Esophagus muscularis mucosa (tissue), 4 donors: ENCODE data around the gene SLC16A14. TPM values are rescaled to one million over a fixed set of nuclear protein-coding genes. Genes with fewer than 3 reads are reported as not detected.

Experiments
- DNase-seq: peaks from one replicate; pipeline ENCODE4 v3.0.0-alpha.2; 2017; ENCODE audit errors: extremely low spot score
- H3K27ac ChIP-seq, 4 donors: fragments of 200-600 bp; sonication (generic); replicated peaks in 1 of 4; 1 replicate in 3 of 4; 2 replicates in 1 of 4; pipeline ENCODE4 v1.5.1; 2016 to 2019; ENCODE audit warnings: mild to moderate bottlenecking in 1 of 4
- H3K27me3 ChIP-seq, 4 donors: fragments of 200-600 bp; sonication (generic); one replicate each; pipeline versions ENCODE4 v1.5.1 to v1.6.0; 2016 to 2019
- H3K36me3 ChIP-seq, 4 donors: fragments of 200-600 bp; sonication (generic); one replicate each; pipeline ENCODE4 v1.5.1; 2016 to 2019
- H3K4me1 ChIP-seq, 4 donors: fragments of 200-600 bp; sonication (generic); one replicate each; pipeline ENCODE4 v1.5.1; 2016 to 2019
- H3K4me3 ChIP-seq, 4 donors: fragments of 200-600 bp; sonication (generic); 1 replicate in 2 of 4; 2 replicates in 2 of 4; pipeline ENCODE4 v1.5.1; 2016 to 2019; ENCODE audit warnings: mild to moderate bottlenecking in 4 of 4, moderate library complexity in 1 of 4
- H3K9me3 ChIP-seq, 4 donors: fragments of 200-600 bp; sonication (generic); 1 replicate in 3 of 4; 2 replicates in 1 of 4; pipeline ENCODE4 v1.5.1; 2016 to 2019
- CTCF ChIP-seq, 3 experiments: fragments of 200-600 bp in 2 of 3; fragments of 450-650 bp in 1 of 3; sonication (generic) in 2 of 3; IDR thresholded peaks; one replicate each; pipeline ENCODE4 v1.5.1; 2017 to 2019; ENCODE audit warnings: antibody characterized with exemption in 3 of 3, mild to moderate bottlenecking in 2 of 3, moderate library complexity in 1 of 3
- EP300 ChIP-seq: sonication (generic); formaldehyde crosslinking; IDR thresholded peaks from one replicate; pipeline ENCODE4 v1.6.1; 2017; ENCODE audit warnings: antibody characterized with exemption
- POLR2A ChIP-seq: fragments of 450-650 bp; IDR thresholded peaks from one replicate; pipeline ENCODE4 v1.6.1; 2017; ENCODE audit warnings: antibody characterized with exemption, moderate library complexity, mild to moderate bottlenecking, low read depth
- POLR2AphosphoS5 ChIP-seq, 2 donors: sonication (generic); formaldehyde crosslinking; IDR thresholded peaks; one replicate each; pipeline ENCODE4 v1.6.1; 2017; ENCODE audit warnings: antibody characterized with exemption in 2 of 2
- WGBS: methylation state at CpG from one replicate; pipeline ENCODE4 v1.1.5; 2018; 5-methylcytosine and 5-hydroxymethylcytosine counted together
- intact Hi-C: fragments of 100-400 bp; cut with DNase I; formaldehyde crosslinking; loops from one replicate; pipeline ENCODE4 v1.15.1; 2023
- total RNA-seq, 4 donors: library from RNA; depleted of rRNA; stranded (reverse); fragments of >200 nt; gene quantifications; one replicate each; pipeline versions ENCODE4 v1.1.0 to v1.2.1, GENCODE V29; 2016

The SLC16A14 gene
- total RNA-seq, 4 donors from 2014 or later, result 1.7 to 2.8 (median 2.3) TPM

DNA sequence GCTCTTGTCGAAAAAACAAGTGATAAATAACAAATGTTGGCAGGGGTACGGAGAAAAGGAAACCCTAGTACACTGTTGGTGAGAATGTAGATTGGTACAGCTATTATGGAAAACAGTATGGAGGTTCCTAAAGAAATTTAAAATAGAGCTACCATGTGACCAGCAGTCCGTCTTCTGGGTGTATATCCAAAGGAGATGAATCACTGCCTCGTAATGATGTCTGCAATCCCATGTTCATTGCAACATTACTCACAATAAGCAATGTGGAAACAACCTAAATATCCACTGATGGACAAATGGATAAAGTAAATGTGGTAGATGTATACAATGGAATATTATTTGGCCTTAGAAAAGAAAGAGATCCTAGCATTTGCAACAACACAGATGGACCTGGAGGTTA, 50.6 kb downstream of the SLC16A14 start:
- DNase-seq, result no peak
- Histone ChIP-seq H3K9me3 (no peaks in the 10 kb centered on the region), H3K36me3 (no peaks in the 10 kb centered on the region), H3K4me1 (no peaks in the 10 kb centered on the region), H3K27me3 (no peaks in the 10 kb centered on the region), H3K4me3 (no peak overlapping the region), H3K27ac (no peak overlapping the region)
- WGBS, result 76% methylated on average over 4 of the region's 4 CpGs
- intact Hi-C loops, result no loop called here
- TF ChIP-seq POLR2AphosphoS5 (IDR thresholded peaks at IDR 0.05), result no peak
- TF ChIP-seq EP300, result no peak
- TF ChIP-seq CTCF (IDR thresholded peaks at IDR 0.05), result no peak
- TF ChIP-seq POLR2A, result no peak

DNA sequence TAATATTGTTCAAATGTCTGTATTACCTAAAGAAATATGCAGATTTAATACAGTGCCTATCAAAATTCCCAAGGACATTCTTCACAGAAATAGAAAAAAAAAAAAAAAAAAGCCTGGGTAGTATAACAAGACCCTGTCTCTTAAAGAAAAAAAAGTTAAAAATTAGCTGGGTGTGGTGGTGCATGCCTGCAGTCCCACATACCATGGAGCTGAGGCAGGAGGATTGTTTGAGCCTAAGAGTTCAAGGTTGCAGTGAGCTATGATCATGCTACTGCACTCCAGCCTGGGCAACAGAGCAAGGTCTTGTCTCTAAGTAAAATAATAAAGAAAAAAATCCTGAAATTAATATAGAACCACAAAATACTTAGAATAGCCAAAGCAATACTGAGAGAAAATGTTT, 51.9 kb downstream of the SLC16A14 start:
- H3K9me3 ChIP-seq, result no peaks in the 10 kb centered on the region
- DNase-seq, result no peak
- no peak overlapping the region for H3K4me3 ChIP-seq
- no peak for TF ChIP-seq POLR2A
- no peak for TF ChIP-seq CTCF (IDR thresholded peaks at IDR 0.05)
- no peak for TF ChIP-seq EP300
- TF ChIP-seq POLR2AphosphoS5 (IDR thresholded peaks at IDR 0.05), result no peak
- H3K36me3 ChIP-seq, result no peaks in the 10 kb centered on the region
- no peak overlapping the region for H3K27ac ChIP-seq
- H3K4me1 ChIP-seq, result no peaks in the 10 kb centered on the region
- intact Hi-C loops, result no loop called here
- H3K27me3 ChIP-seq, result no peaks in the 10 kb centered on the region

GRCh38 chr2:230012267-230012884, 56.3 kb downstream of the SLC16A14 start:
- no peak overlapping the region for H3K4me3 ChIP-seq
- DNase-seq, result no peak
- intact Hi-C loops, result no loop called here
- TF ChIP-seq EP300 (no peak), CTCF (IDR thresholded peaks at IDR 0.05) (no peak)
- 94% methylated on average over 10 of the region's 10 CpGs for WGBS
- no peaks in the 10 kb centered on the region for H3K27me3 ChIP-seq
- H3K9me3 ChIP-seq, result no peaks in the 10 kb centered on the region
- H3K27ac ChIP-seq, result no peak overlapping the region
- H3K4me1 ChIP-seq, result peaks cover 0 to 6% (median 3%) of the 10 kb centered on the region in 4 donors
- no peaks in the 10 kb centered on the region for H3K36me3 ChIP-seq

GRCh38 chr2:230011617-230012016, 57.1 kb downstream of the SLC16A14 start:
- no peak overlapping the region for H3K27ac ChIP-seq
- no peak for DNase-seq
- H3K36me3 ChIP-seq, result no peaks in the 10 kb centered on the region
- H3K27me3 ChIP-seq, result no peaks in the 10 kb centered on the region
- H3K4me3 ChIP-seq, result no peak overlapping the region
- no peaks in the 10 kb centered on the region for H3K9me3 ChIP-seq
- H3K4me1 ChIP-seq, result peaks cover 0 to 6% (median 3%) of the 10 kb centered on the region in 4 donors
- 100% methylated on average over 1 of the region's 1 CpG for WGBS
- intact Hi-C loops, result no loop called here
- TF ChIP-seq POLR2A, result no peak
- no peak for TF ChIP-seq POLR2AphosphoS5 (IDR thresholded peaks at IDR 0.05)
- no peak for TF ChIP-seq EP300
- TF ChIP-seq CTCF (IDR thresholded peaks at IDR 0.05), result no peak

GRCh38 chr2:230010501-230010900, 58.2 kb downstream of the SLC16A14 start:
- peaks cover 0 to 6% (median 3%) of the 10 kb centered on the region in 4 donors for H3K4me1 ChIP-seq
- intact Hi-C loops, result no loop called here
- WGBS, result 86% methylated on average over 6 of the region's 6 CpGs
- TF ChIP-seq EP300 (no peak), CTCF (IDR thresholded peaks at IDR 0.05) (no peak), POLR2AphosphoS5 (IDR thresholded peaks at IDR 0.05) (no peak), POLR2A (no peak)
- no peak overlapping the region for H3K4me3 ChIP-seq
- no peaks in the 10 kb centered on the region for H3K9me3 ChIP-seq
- H3K27ac ChIP-seq, result no peak overlapping the region
- H3K36me3 ChIP-seq, result peaks cover 0 to under 1% (median 0%) of the 10 kb centered on the region in 4 donors
- DNase-seq, result no peak
- H3K27me3 ChIP-seq, result no peaks in the 10 kb centered on the region
